ENCODE data around the gene OBP2B.

OBP2B gene

GRCh38 chr9:133203506-133204075 is 5.5 kb downstream of the OBP2B start:
- Histone ChIP-seq H3K4me1 (ENCODE audit: control insufficient read depth, insufficient read depth, low read length) (no peaks in the 10 kb centered on the region), H3K9ac (ENCODE audit: low read depth, low read length) (no peak overlapping the region), H3K4me3 (ENCODE audit: low read depth, low read length) (no peak overlapping the region), H3K36me3 (ENCODE audit: control insufficient read depth, insufficient read depth, low read length) (no peaks in the 10 kb centered on the region), H3K9me3 (ENCODE audit: control insufficient read depth, insufficient read depth, low read length) (no peaks in the 10 kb centered on the region), H3K27me3 (ENCODE audit: control insufficient read depth, insufficient read depth, low read length) (peaks cover 20% of the 10 kb centered on the region)

GRCh38 chr9:133202688-133203453 is 6.2 kb downstream of the OBP2B start:
- H3K27me3 ChIP-seq (ENCODE audit: control insufficient read depth, insufficient read depth, low read length) = peaks cover 20% of the 10 kb centered on the region
- no peaks in the 10 kb centered on the region for H3K36me3 ChIP-seq (ENCODE audit: control insufficient read depth, insufficient read depth, low read length)
- H3K9ac ChIP-seq (ENCODE audit: low read depth, low read length) = no peak overlapping the region
- no peaks in the 10 kb centered on the region for H3K9me3 ChIP-seq (ENCODE audit: control insufficient read depth, insufficient read depth, low read length)
- no peak overlapping the region for H3K4me3 ChIP-seq (ENCODE audit: low read depth, low read length)
- no peaks in the 10 kb centered on the region for H3K4me1 ChIP-seq (ENCODE audit: control insufficient read depth, insufficient read depth, low read length)

GRCh38 chr9:133202145-133202513 is 6.9 kb downstream of the OBP2B start:
- Histone ChIP-seq H3K36me3 (ENCODE audit: control insufficient read depth, insufficient read depth, low read length) (no peaks in the 10 kb centered on the region), H3K27me3 (ENCODE audit: control insufficient read depth, insufficient read depth, low read length) (peaks cover 20% of the 10 kb centered on the region), H3K4me3 (ENCODE audit: low read depth, low read length) (no peak overlapping the region), H3K4me1 (ENCODE audit: control insufficient read depth, insufficient read depth, low read length) (no peaks in the 10 kb centered on the region), H3K9ac (ENCODE audit: low read depth, low read length) (no peak overlapping the region), H3K9me3 (ENCODE audit: control insufficient read depth, insufficient read depth, low read length) (no peaks in the 10 kb centered on the region)

- H3K36me3 ChIP-seq (ENCODE audit: control insufficient read depth, insufficient read depth, low read length) = no peaks in the 10 kb centered on the region
- no peak overlapping the region for H3K4me3 ChIP-seq (ENCODE audit: low read depth, low read length)
- no peak overlapping the region for H3K9ac ChIP-seq (ENCODE audit: low read depth, low read length)
- H3K4me1 ChIP-seq (ENCODE audit: control insufficient read depth, insufficient read depth, low read length) = no peaks in the 10 kb centered on the region
- peaks cover 20% of the 10 kb centered on the region for H3K27me3 ChIP-seq (ENCODE audit: control insufficient read depth, insufficient read depth, low read length)
- H3K9me3 ChIP-seq (ENCODE audit: control insufficient read depth, insufficient read depth, low read length) = no peaks in the 10 kb centered on the region
These were observed 7.5 kb downstream of the OBP2B start for GRCh38 chr9:133201424-133202144.

- no peaks in the 10 kb centered on the region for H3K4me1 ChIP-seq (ENCODE audit: control insufficient read depth, insufficient read depth, low read length)
- H3K9me3 ChIP-seq (ENCODE audit: control insufficient read depth, insufficient read depth, low read length) = no peaks in the 10 kb centered on the region
- peaks cover 20% of the 10 kb centered on the region for H3K27me3 ChIP-seq (ENCODE audit: control insufficient read depth, insufficient read depth, low read length)
- H3K4me3 ChIP-seq (ENCODE audit: low read depth, low read length) = no peak overlapping the region
- no peak overlapping the region for H3K9ac ChIP-seq (ENCODE audit: low read depth, low read length)
- H3K36me3 ChIP-seq (ENCODE audit: control insufficient read depth, insufficient read depth, low read length) = no peaks in the 10 kb centered on the region
These were observed 8.4 kb downstream of the OBP2B start for GRCh38 chr9:133200631-133201030.

GRCh38 chr9:133199648-133200321 is 9.3 kb downstream of the OBP2B start:
- Histone ChIP-seq H3K4me3 (ENCODE audit: low read depth, low read length) (peak overlapping the region; percentile 35), H3K4me1 (ENCODE audit: control insufficient read depth, insufficient read depth, low read length) (no peaks in the 10 kb centered on the region), H3K36me3 (ENCODE audit: control insufficient read depth, insufficient read depth, low read length) (no peaks in the 10 kb centered on the region), H3K9ac (ENCODE audit: low read depth, low read length) (no peak overlapping the region), H3K9me3 (ENCODE audit: control insufficient read depth, insufficient read depth, low read length) (no peaks in the 10 kb centered on the region), H3K27me3 (ENCODE audit: control insufficient read depth, insufficient read depth, low read length) (peaks cover 20% of the 10 kb centered on the region)

GRCh38 chr9:133195029-133195428 is 14.0 kb downstream of the OBP2B start:
- Histone ChIP-seq H3K9me3 (ENCODE audit: control insufficient read depth, insufficient read depth, low read length) (no peaks in the 10 kb centered on the region), H3K27me3 (ENCODE audit: control insufficient read depth, insufficient read depth, low read length) (peaks cover 3% of the 10 kb centered on the region)

GRCh38 chr9:133194597-133194996 is 14.5 kb downstream of the OBP2B start:
- H3K36me3 ChIP-seq (ENCODE audit: control insufficient read depth, insufficient read depth, low read length) = no peaks in the 10 kb centered on the region
- H3K9ac ChIP-seq (ENCODE audit: low read depth, low read length) = no peak overlapping the region
- no peaks in the 10 kb centered on the region for H3K27me3 ChIP-seq (ENCODE audit: control insufficient read depth, insufficient read depth, low read length)
- H3K4me1 ChIP-seq (ENCODE audit: control insufficient read depth, insufficient read depth, low read length) = no peaks in the 10 kb centered on the region
- no peak overlapping the region for H3K4me3 ChIP-seq (ENCODE audit: low read depth, low read length)
- no peaks in the 10 kb centered on the region for H3K9me3 ChIP-seq (ENCODE audit: control insufficient read depth, insufficient read depth, low read length)

More at GRCh38 chr9:133195029-133195428, 14.0 kb downstream of the OBP2B start:
- Histone ChIP-seq H3K9ac (ENCODE audit: low read depth, low read length) (no peak overlapping the region), H3K4me3 (ENCODE audit: low read depth, low read length) (no peak overlapping the region), H3K4me1 (ENCODE audit: control insufficient read depth, insufficient read depth, low read length) (no peaks in the 10 kb centered on the region), H3K36me3 (ENCODE audit: control insufficient read depth, insufficient read depth, low read length) (no peaks in the 10 kb centered on the region)

GRCh38 chr9:133191989-133192388 is 17.1 kb downstream of the OBP2B start:
- H3K9ac ChIP-seq (ENCODE audit: low read depth, low read length) = no peak overlapping the region
- no peak overlapping the region for H3K4me3 ChIP-seq (ENCODE audit: low read depth, low read length)
- no peaks in the 10 kb centered on the region for H3K36me3 ChIP-seq (ENCODE audit: control insufficient read depth, insufficient read depth, low read length)
- H3K4me1 ChIP-seq (ENCODE audit: control insufficient read depth, insufficient read depth, low read length) = no peaks in the 10 kb centered on the region
- no peaks in the 10 kb centered on the region for H3K9me3 ChIP-seq (ENCODE audit: control insufficient read depth, insufficient read depth, low read length)
- H3K27me3 ChIP-seq (ENCODE audit: control insufficient read depth, insufficient read depth, low read length) = peaks cover 4% of the 10 kb centered on the region

- Histone ChIP-seq H3K36me3 (ENCODE audit: control insufficient read depth, insufficient read depth, low read length) (no peaks in the 10 kb centered on the region), H3K9ac (ENCODE audit: low read depth, low read length) (no peak overlapping the region), H3K4me1 (ENCODE audit: control insufficient read depth, insufficient read depth, low read length) (no peaks in the 10 kb centered on the region), H3K9me3 (ENCODE audit: control insufficient read depth, insufficient read depth, low read length) (no peaks in the 10 kb centered on the region), H3K4me3 (ENCODE audit: low read depth, low read length) (no peak overlapping the region), H3K27me3 (ENCODE audit: control insufficient read depth, insufficient read depth, low read length) (peaks cover 7% of the 10 kb centered on the region)
These were observed 19.2 kb downstream of the OBP2B start for GRCh38 chr9:133189826-133190225.

- H3K4me3 ChIP-seq (ENCODE audit: low read depth, low read length) = no peak overlapping the region
- H3K36me3 ChIP-seq (ENCODE audit: control insufficient read depth, insufficient read depth, low read length) = no peaks in the 10 kb centered on the region
- peaks cover 7% of the 10 kb centered on the region for H3K27me3 ChIP-seq (ENCODE audit: control insufficient read depth, insufficient read depth, low read length)
- no peak overlapping the region for H3K9ac ChIP-seq (ENCODE audit: low read depth, low read length)
- no peaks in the 10 kb centered on the region for H3K9me3 ChIP-seq (ENCODE audit: control insufficient read depth, insufficient read depth, low read length)
- no peaks in the 10 kb centered on the region for H3K4me1 ChIP-seq (ENCODE audit: control insufficient read depth, insufficient read depth, low read length)
These were observed 20.2 kb downstream of the OBP2B start for GRCh38 chr9:133188843-133189180.
